Mesenchymal stem cell (in vitro differentiated cells and primary cell): Measurements from ENCODE around the gene RASA3.

Source experiments
- DNase-seq: peaks from one replicate; pipeline ENCODE4 v3.0.0-alpha.2; 2013
- H2AFZ ChIP-seq: one replicate; pipeline ENCODE4 v1.6.1; 2013; ENCODE audit warnings: low read depth, mild to moderate bottlenecking, control low read depth, inconsistent platforms, low read length, moderate library complexity
- H2AK5ac ChIP-seq: 2 replicates; pipeline ENCODE4 v1.6.1; 2013; ENCODE audit warnings: low read length, moderate library complexity, mild to moderate bottlenecking, inconsistent platforms; ENCODE audit not compliant: severe bottlenecking
- H2BK120ac ChIP-seq: one replicate; pipeline ENCODE4 v1.6.1; 2013; ENCODE audit warnings: low read depth, mild to moderate bottlenecking, inconsistent platforms, low read length, moderate library complexity
- H2BK12ac ChIP-seq, 2 experiments: one replicate each; pipeline ENCODE4 v1.6.1; 2013; ENCODE audit warnings: inconsistent platforms in 2 of 2, low read length in 2 of 2, mild to moderate bottlenecking in 2 of 2, moderate library complexity in 2 of 2, control low read depth in 1 of 2
- H2BK15ac ChIP-seq: one replicate; pipeline ENCODE4 v1.6.1; 2013; ENCODE audit warnings: mild to moderate bottlenecking, low read depth, inconsistent platforms; ENCODE audit not compliant: poor library complexity, severe bottlenecking
- H2BK5ac ChIP-seq: 2 replicates; pipeline ENCODE4 v1.6.1; 2013; ENCODE audit warnings: low read depth, mild to moderate bottlenecking, low read length, control low read depth, inconsistent platforms; ENCODE audit not compliant: poor library complexity, severe bottlenecking
- H3K14ac ChIP-seq, 2 experiments: one replicate each; pipeline ENCODE4 v1.6.1; 2013; ENCODE audit warnings: inconsistent platforms in 2 of 2, low read length in 2 of 2, control low read depth in 1 of 2, mild to moderate bottlenecking in 1 of 2, moderate library complexity in 1 of 2
- H3K18ac ChIP-seq, 2 experiments: one replicate each; pipeline ENCODE4 v1.6.1; 2013; ENCODE audit warnings: inconsistent platforms in 2 of 2, low read length in 2 of 2, control low read depth in 1 of 2, low read depth in 1 of 2, mild to moderate bottlenecking in 1 of 2
- H3K23ac ChIP-seq, 2 experiments: one replicate each; pipeline ENCODE4 v1.6.1; 2013; ENCODE audit warnings: inconsistent platforms in 2 of 2, low read length in 2 of 2, mild to moderate bottlenecking in 2 of 2, moderate library complexity in 2 of 2, control low read depth in 1 of 2
- H3K27ac ChIP-seq: 2 replicates; pipeline ENCODE4 v1.5.1; 2013; ENCODE audit warnings: mild to moderate bottlenecking, moderate library complexity, low read length, control low read depth, inconsistent platforms; ENCODE audit not compliant: poor library complexity, severe bottlenecking
- H3K27me3 ChIP-seq, 2 experiments: 2 replicates each; pipeline versions ENCODE4 v1.6.1 to v1.7.0; 2013; ENCODE audit warnings: low read length in 2 of 2, mild to moderate bottlenecking in 2 of 2, moderate library complexity in 2 of 2, control low read depth in 1 of 2, inconsistent platforms in 1 of 2; ENCODE audit not compliant: control insufficient read depth in 1 of 2, insufficient read depth in 1 of 2
- H3K36me3 ChIP-seq, 2 experiments: 2 replicates each; pipeline versions ENCODE4 v1.6.1 to v1.7.0; 2013; ENCODE audit warnings: low read length in 2 of 2, control low read depth in 1 of 2, inconsistent platforms in 1 of 2, low read depth in 1 of 2, mild to moderate bottlenecking in 1 of 2; ENCODE audit not compliant: insufficient read depth in 2 of 2, control insufficient read depth in 1 of 2
- H3K4ac ChIP-seq, 2 experiments: one replicate each; pipeline ENCODE4 v1.6.1; 2013; ENCODE audit warnings: inconsistent platforms in 2 of 2, low read length in 2 of 2, mild to moderate bottlenecking in 2 of 2, moderate library complexity in 2 of 2, control low read depth in 1 of 2, low read depth in 1 of 2
- H3K4me1 ChIP-seq: 2 replicates; pipeline ENCODE4 v1.6.1; 2013; ENCODE audit warnings: low read depth, low read length, control low read depth; ENCODE audit not compliant: control insufficient read depth, insufficient read depth
- H3K4me2 ChIP-seq: 2 replicates; pipeline ENCODE4 v1.6.1; 2013; ENCODE audit warnings: low read length, mild to moderate bottlenecking, inconsistent platforms; ENCODE audit not compliant: poor library complexity, severe bottlenecking
- H3K4me3 ChIP-seq, 2 experiments: 2 replicates each; pipeline versions ENCODE4 v1.5.1 to v1.7.0; 2013; ENCODE audit warnings: low read length in 2 of 2, mild to moderate bottlenecking in 2 of 2, control low read depth in 1 of 2, low read depth in 1 of 2; ENCODE audit not compliant: insufficient read depth in 1 of 2
- H3K79me1 ChIP-seq: replicated peaks from 2 replicates; pipeline ENCODE4 v1.6.1; 2013; ENCODE audit warnings: mild to moderate bottlenecking, control low read depth, low read length, inconsistent platforms; ENCODE audit not compliant: poor library complexity, severe bottlenecking
- H3K9ac ChIP-seq: 2 replicates; pipeline ENCODE4 v1.7.0; 2013; ENCODE audit warnings: mild to moderate bottlenecking, low read length, moderate library complexity
- H3K9me3 ChIP-seq: 2 replicates; pipeline ENCODE4 v1.7.0; 2013; ENCODE audit warnings: mild to moderate bottlenecking, low read length; ENCODE audit not compliant: control insufficient read depth
- H4K8ac ChIP-seq: one replicate; pipeline ENCODE4 v1.6.1; 2013; ENCODE audit warnings: inconsistent platforms, mild to moderate bottlenecking, low read length, moderate library complexity
- H4K91ac ChIP-seq: one replicate; pipeline ENCODE4 v1.6.1; 2013; ENCODE audit warnings: mild to moderate bottlenecking, low read length, inconsistent platforms
- WGBS: methylation state at CpG from one replicate; pipeline ENCODE4 v1.1.7; 2013; ENCODE audit warnings: mixed read lengths; 5-methylcytosine and 5-hydroxymethylcytosine counted together

The RASA3 gene

GRCh38 chr13:113935001-113935844 is 197.2 kb downstream of the RASA3 start:
- H2AFZ ChIP-seq = no peak overlapping the region
- peaks cover 17% of the 10 kb centered on the region for H3K4me1 ChIP-seq
- peak overlapping the region in 1 of 2 experiments; percentile 15 for H3K4ac ChIP-seq
- H4K8ac ChIP-seq = peak overlapping the region; percentile 73
- peaks cover 0 to 19% of the 10 kb centered on the region in 2 experiments for H3K27me3 ChIP-seq
- peak overlapping the region; percentile 59 to 69 for H2BK12ac ChIP-seq
- no peak overlapping the region for H3K4me2 ChIP-seq
- no peak overlapping the region for H3K27ac ChIP-seq
- DNase-seq = no peak
- no peaks in the 10 kb centered on the region for H3K9me3 ChIP-seq
- 68% methylated on average over 21 of the region's 21 CpGs for WGBS
- H3K36me3 ChIP-seq = peaks cover 0 to 2% of the 10 kb centered on the region in 2 experiments
- no peak overlapping the region for H3K9ac ChIP-seq
- H3K23ac ChIP-seq = peak overlapping the region in 1 of 2 experiments; percentile 38
- H2AK5ac ChIP-seq = no peak overlapping the region
- H4K91ac ChIP-seq = peak overlapping the region; percentile 80
- H3K14ac ChIP-seq = no peak overlapping the region
- no peak overlapping the region for H2BK15ac ChIP-seq
- H2BK120ac ChIP-seq = peak overlapping the region; percentile 57
- peak overlapping the region; percentile 37 to 77 for H3K18ac ChIP-seq
- H2BK5ac ChIP-seq = no peak overlapping the region
- peaks cover 2% of the 10 kb centered on the region for H3K79me1 ChIP-seq
- H3K4me3 ChIP-seq = no peak overlapping the region

- Histone ChIP-seq H3K9ac (no peak overlapping the region), H3K27me3 (peaks cover 0 to 19% of the 10 kb centered on the region in 2 experiments), H3K14ac (no peak overlapping the region), H2BK15ac (no peak overlapping the region), H4K8ac (no peak overlapping the region), H3K4me1 (peaks cover 17% of the 10 kb centered on the region), H3K9me3 (no peaks in the 10 kb centered on the region), H3K36me3 (peaks cover 0 to 2% of the 10 kb centered on the region in 2 experiments), H3K79me1 (peaks cover 2% of the 10 kb centered on the region), H3K27ac (no peak overlapping the region), H4K91ac (peak overlapping the region; percentile 80), H3K4me3 (no peak overlapping the region), H2AK5ac (no peak overlapping the region), H2AFZ (no peak overlapping the region), H3K4me2 (no peak overlapping the region), H2BK12ac (peak overlapping the region; percentile 25 to 69), H3K23ac (peak overlapping the region in 1 of 2 experiments; percentile 38), H2BK120ac (peak overlapping the region; percentile 57), H3K18ac (peak overlapping the region; percentile 16 to 37), H3K4ac (peak overlapping the region; percentile 15 to 61), H2BK5ac (no peak overlapping the region)
- 98% methylated on average over 11 of the region's 14 CpGs for WGBS
- no peak for DNase-seq
These were observed 197.8 kb downstream of the RASA3 start for GRCh38 chr13:113934576-113934975.

GRCh38 chr13:113933901-113934300 is 198.5 kb downstream of the RASA3 start:
- no peak overlapping the region for H3K23ac ChIP-seq
- no peak overlapping the region for H2BK15ac ChIP-seq
- H4K91ac ChIP-seq = no peak overlapping the region
- no peak overlapping the region for H3K18ac ChIP-seq
- H3K4me3 ChIP-seq = no peak overlapping the region
- H3K27me3 ChIP-seq = peaks cover 0 to 13% of the 10 kb centered on the region in 2 experiments
- H3K4me1 ChIP-seq = peaks cover 15% of the 10 kb centered on the region
- H3K36me3 ChIP-seq = peaks cover 0 to 2% of the 10 kb centered on the region in 2 experiments
- H3K9ac ChIP-seq = no peak overlapping the region
- H3K4me2 ChIP-seq = no peak overlapping the region
- no peak overlapping the region for H2BK5ac ChIP-seq
- no peak overlapping the region for H2AFZ ChIP-seq
- H2AK5ac ChIP-seq = no peak overlapping the region
- no peak overlapping the region for H4K8ac ChIP-seq
- 98% methylated on average over 22 of the region's 22 CpGs for WGBS
- peaks cover 2% of the 10 kb centered on the region for H3K79me1 ChIP-seq
- H2BK120ac ChIP-seq = no peak overlapping the region
- no peak overlapping the region for H2BK12ac ChIP-seq
- no peaks in the 10 kb centered on the region for H3K9me3 ChIP-seq
- no peak overlapping the region for H3K27ac ChIP-seq
- DNase-seq = no peak
- H3K4ac ChIP-seq = no peak overlapping the region
- no peak overlapping the region for H3K14ac ChIP-seq

DNA sequence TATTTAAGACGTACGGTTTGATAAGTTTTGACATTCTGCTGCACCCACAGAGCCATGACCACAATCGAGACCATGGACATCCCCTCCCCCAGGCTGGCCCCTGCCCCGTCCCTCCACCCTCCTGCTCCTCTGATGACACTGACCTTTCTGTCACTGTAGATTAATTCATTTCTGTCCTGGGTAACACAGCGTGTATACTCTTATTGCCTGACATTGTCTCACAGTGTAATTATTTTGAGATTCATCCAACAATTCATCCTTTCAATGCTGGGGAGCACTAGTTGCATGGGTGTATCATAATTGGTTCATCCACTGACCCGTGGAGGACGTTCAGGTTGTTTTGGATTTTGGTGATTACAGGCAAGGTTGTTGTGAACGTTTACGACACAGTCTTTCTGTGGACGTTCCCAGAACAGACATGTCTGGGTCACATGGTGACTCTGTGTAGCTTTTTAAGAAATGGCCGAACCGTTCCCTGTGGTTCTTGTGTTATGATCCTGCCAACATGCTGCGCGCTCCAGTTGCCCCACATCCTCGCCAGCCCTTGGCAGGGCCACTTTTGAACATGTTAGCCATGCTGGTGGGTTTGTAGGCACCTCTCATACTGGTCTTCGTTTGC is 200.5 kb downstream of the RASA3 start:
- no peak overlapping the region for H2BK120ac ChIP-seq
- H2BK15ac ChIP-seq = no peak overlapping the region
- H3K4me1 ChIP-seq = peaks cover 6% of the 10 kb centered on the region
- H3K27ac ChIP-seq = no peak overlapping the region
- no peak overlapping the region for H3K4ac ChIP-seq
- H2BK5ac ChIP-seq = no peak overlapping the region
- H3K4me2 ChIP-seq = no peak overlapping the region
- H3K4me3 ChIP-seq = no peak overlapping the region
- no peaks in the 10 kb centered on the region for H3K9me3 ChIP-seq
- H3K18ac ChIP-seq = no peak overlapping the region
- peaks cover 0 to 2% of the 10 kb centered on the region in 2 experiments for H3K36me3 ChIP-seq
- H2AK5ac ChIP-seq = no peak overlapping the region
- peaks cover 2% of the 10 kb centered on the region for H3K79me1 ChIP-seq
- H4K91ac ChIP-seq = peak overlapping the region; percentile 14
- 90% methylated on average over 16 of the region's 16 CpGs for WGBS
- no peak overlapping the region for H2AFZ ChIP-seq
- no peak overlapping the region for H3K23ac ChIP-seq
- no peak overlapping the region for H4K8ac ChIP-seq
- H3K14ac ChIP-seq = no peak overlapping the region
- no peak overlapping the region for H2BK12ac ChIP-seq
- peaks cover 0 to 4% of the 10 kb centered on the region in 2 experiments for H3K27me3 ChIP-seq
- no peak for DNase-seq
- H3K9ac ChIP-seq = no peak overlapping the region
